GM19240 (cell line): ENCODE measurements around the gene NELFE.
A peak's percentile ranks its signal among the peaks of the same experiment; 100 is the strongest.
"Not testable (repeated sequence)": the region's sequence is repeated elsewhere in the genome, so short reads cannot be mapped to it uniquely, and the experiment has no call there.

Experiments used
- DNase-seq: peaks from one replicate; pipeline ENCODE4 v3.0.0; 2011; ENCODE audit warnings: low spot score; ENCODE audit not compliant: insufficient read length

The NELFE gene

DNA sequence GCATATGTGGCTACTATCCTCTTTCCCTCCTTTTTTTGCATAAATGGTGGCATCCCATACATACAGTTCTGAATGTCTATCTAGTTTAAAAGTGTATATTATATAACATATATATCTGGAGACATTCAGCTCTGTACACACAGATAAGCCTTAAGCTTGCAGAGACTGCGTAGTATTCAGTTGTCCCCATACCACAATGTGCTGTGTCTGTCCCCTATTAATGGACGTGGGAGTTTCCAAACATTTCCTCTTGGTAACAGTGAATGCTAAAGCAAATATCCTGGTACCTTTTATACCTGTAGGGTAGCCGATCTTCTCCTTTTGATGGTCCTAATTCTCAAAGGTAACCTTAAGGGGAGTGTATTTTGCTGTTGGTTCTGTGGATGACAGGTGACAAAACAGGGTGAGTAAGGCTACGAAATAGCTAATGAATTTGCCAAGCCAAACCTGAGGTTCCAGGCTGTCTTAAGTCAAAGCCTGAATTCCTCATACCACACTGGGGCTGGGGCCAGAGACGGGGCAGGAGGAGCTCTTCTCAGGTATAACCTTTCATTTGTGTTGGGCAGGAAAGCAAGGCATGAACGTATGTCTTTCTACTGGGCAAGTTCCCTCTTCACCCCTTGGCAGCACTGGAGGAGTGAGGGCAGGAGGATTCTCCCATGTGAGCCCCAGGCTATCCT is 39.0 kb downstream of the NELFE start:
- no peak for DNase-seq

GRCh38 chr6:31918069-31918720 is 40.6 kb downstream of the NELFE start:
- no peak for DNase-seq

GRCh38 chr6:31915756-31916155 is 43.0 kb downstream of the NELFE start:
- no peak for DNase-seq

DNA sequence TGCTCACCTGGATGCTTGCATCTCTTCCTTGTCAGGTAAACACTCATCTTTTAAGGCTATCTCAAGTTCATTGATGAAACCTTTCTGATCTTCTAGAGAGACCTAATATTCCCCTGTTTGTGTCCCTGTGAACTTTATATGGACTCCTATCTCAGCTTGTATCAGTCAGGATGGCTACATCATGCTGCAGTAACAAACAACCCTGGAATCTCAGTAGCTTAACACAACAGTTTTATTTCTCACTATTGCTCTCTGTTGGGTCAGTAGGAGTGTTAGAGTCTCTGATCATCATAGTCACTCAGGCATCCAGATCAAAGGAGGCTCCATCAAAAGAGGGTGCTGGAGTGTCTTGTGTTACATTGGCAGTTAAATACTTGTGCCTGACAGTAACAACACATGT is 43.4 kb downstream of the NELFE start:
- DNase-seq = no peak

DNA sequence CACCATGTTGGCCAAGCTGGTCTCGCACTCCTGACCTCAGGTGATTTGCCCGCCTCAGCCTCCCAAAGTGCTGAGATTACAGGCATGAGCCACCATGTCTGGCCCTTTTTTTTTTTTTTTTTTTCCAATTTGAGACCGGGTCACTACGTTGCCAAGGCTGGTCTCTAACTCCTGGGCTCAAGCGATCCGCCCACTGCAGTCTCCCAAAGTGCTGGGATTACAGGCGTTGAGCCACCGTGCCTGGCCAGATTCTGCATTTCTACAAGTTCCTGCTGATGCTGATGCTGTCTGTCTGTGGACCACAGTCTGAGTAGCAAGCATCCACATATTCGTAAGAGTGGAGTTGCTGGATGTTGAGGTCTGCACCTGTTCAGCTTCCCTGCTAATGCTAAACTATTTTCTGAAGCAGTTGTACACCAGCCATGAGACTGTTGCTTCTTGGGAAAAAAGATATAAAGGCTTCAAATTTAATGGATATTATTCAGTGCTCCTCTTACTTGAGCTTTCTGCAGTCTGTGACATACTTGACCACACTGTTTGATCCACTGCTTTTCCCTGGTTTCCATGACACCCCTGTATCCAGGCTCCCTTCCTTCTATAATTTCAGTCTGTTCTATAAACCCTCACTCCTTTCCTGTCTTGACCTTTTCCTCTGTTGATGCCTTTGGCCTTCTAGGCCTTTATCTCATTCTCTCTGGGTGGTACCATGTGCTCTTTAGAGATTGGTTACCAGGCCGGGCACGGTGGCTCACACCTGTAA is 46.8 kb downstream of the NELFE start:
- no peak for DNase-seq

- DNase-seq = not testable (repeated sequence)
Measured at GRCh38 chr6:31909298-31909697, 49.5 kb downstream of the NELFE start.

DNA sequence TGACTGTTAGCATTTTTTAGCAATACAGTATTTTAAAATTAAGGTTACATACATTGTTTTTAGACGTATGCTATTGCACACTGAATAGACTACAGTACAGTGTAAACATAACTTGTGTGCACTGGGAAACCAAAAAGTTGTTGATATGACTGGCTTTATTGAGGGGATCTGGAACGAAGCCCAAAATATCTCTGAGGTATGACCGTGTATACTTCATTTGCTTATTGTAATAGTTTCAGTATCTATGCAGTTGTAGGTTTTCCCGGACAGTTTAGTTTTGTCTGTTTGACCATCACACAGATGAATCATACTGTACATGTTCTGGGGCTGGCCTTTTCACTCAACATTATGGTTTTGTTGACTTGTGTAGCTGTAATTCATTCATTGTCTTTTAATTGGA is 50.0 kb downstream of the NELFE start:
- peak; percentile 51 for DNase-seq

GRCh38 chr6:31908255-31908654 is 50.5 kb downstream of the NELFE start:
- DNase-seq = not testable (repeated sequence)

DNA sequence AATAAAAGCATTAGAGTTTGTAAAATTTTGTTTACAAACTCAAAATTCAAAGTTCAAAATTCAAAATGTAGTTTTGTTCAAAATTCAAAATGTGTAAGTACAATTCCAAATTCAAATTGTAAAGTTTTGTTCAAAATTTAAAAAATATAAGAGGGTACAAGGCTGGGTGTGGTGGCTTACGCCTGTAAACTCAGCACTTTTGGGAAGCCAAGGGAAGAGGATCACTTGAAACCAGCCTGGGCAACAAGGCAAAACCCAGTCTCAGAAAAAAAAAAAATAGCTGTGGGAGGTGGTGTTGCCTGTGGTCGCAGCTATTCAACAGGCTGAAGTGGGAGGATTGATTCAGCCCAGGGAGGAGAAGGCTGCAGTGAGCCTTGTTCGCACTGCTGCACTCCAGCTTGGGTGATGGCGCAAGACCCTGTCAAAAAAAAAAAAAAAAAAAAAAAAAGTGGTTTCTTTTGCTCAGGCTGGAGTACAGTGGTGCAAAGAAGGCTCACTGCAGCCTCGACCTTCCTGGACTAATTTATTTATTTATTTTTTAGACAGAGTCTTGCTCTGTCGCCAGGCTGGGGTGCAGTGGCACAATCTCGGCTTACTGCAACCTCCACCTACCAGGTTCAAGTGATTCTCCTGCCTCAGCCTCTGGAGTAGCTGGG is 51.5 kb downstream of the NELFE start:
- DNase-seq = no peak

DNA sequence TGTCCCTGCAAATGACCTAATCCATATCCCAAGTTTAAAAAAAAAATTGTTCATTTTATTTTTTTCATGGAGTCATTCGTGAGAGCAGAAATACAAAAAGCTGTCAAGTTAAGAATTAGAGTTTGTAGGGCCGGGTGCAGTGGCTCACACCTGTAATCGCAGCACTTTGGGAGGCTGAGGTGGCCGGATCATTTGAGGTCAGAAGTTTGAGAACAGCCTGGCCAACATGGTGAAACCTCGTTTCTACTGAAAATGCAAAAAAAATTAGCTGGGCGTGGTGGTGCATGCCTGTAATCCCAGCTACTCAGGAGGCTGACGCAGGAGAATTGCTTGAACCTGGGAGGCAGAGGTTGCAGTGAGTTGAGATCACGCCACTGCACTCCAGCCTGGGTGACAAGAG is 52.0 kb downstream of the NELFE start:
- not testable (repeated sequence) for DNase-seq

- no peak for DNase-seq
Measured at GRCh38 chr6:31906122-31906521, 52.6 kb downstream of the NELFE start.

DNA sequence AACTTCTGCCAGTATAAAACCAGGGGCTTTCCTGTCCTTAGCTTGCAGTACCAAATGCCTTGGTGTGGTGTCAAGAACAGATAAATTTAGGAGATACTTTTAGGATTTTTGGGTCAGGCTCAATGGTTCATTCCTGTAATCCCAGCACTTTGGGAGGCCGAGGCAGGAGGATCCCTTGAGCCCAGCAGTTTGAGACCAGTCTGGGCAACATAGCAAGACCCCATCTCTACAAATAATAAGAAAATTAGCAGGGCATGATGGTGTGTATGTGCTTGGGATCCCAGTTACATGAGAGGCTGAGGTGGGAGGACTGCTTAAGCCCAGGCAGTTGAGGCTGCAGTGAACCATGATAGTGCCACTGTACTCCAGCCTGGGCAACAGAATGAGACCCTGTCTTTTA is 53.7 kb downstream of the NELFE start:
- no peak for DNase-seq

DNA sequence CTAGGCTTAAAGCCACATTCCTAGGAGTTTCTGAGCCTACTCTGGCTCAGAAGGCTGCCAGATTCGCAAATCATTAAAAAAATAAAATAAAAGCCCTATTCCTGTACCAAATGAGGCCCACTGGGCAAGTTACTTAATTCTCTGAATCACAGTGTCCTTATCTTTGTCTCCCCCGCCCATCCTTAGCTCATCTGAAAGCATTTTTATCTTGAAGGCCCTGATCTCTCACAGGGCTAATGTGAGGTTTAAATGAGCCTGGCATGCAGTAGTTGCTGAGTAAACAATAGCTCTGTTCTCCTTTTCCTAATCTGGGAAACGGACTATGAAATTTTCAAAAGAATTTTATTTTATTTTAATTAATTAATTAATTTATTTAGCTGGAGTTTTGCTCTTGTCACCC is 54.8 kb downstream of the NELFE start:
- no peak for DNase-seq
